ENCODE data around the gene MT1G.

MT1G gene

GRCh38 chr16:56620339-56620897 is 47.4 kb downstream of the MT1G start:
- no peak overlapping the region for H3K27ac Mint-ChIP-seq
- peaks cover 97% of the 10 kb centered on the region for H3K27me3 Mint-ChIP-seq (ENCODE audit: low read depth)
- TF ChIP-seq CTCF (IDR thresholded peaks at IDR 0.05; ENCODE audit: unreplicated experiment in 3 of 3): no peak
- no peak overlapping the region for H3K4me3 Mint-ChIP-seq
- H3K9me3 Mint-ChIP-seq: no peaks in the 10 kb centered on the region
- H3K36me3 Mint-ChIP-seq (ENCODE audit: low read depth): no peaks in the 10 kb centered on the region
- H3K4me1 Mint-ChIP-seq: peaks cover 5% of the 10 kb centered on the region

GRCh38 chr16:56618138-56618537 is 49.7 kb downstream of the MT1G start:
- Mint-ChIP-seq H3K4me3 (peak overlapping the region in 2 of 3 experiments; percentile 79 to 85), H3K4me1 (peaks cover 5% of the 10 kb centered on the region)

GRCh38 chr16:56617212-56618085 is 50.4 kb downstream of the MT1G start:
- peaks cover 5% of the 10 kb centered on the region for H3K4me1 Mint-ChIP-seq
- H3K4me3 Mint-ChIP-seq: peak overlapping the region; percentile 79 to 85 (median 85)
- no peaks in the 10 kb centered on the region for H3K9me3 Mint-ChIP-seq
- no peak overlapping the region for H3K27ac Mint-ChIP-seq
- H3K36me3 Mint-ChIP-seq (ENCODE audit: low read depth): no peaks in the 10 kb centered on the region
- no peak for TF ChIP-seq CTCF (IDR thresholded peaks at IDR 0.05; ENCODE audit: unreplicated experiment in 3 of 3)
- peaks cover 79% of the 10 kb centered on the region for H3K27me3 Mint-ChIP-seq (ENCODE audit: low read depth)

More at GRCh38 chr16:56618138-56618537, 49.7 kb downstream of the MT1G start:
- TF ChIP-seq CTCF (IDR thresholded peaks at IDR 0.05; ENCODE audit: unreplicated experiment in 3 of 3): no peak
- Mint-ChIP-seq H3K27me3 (ENCODE audit: low read depth) (peaks cover 86% of the 10 kb centered on the region), H3K36me3 (ENCODE audit: low read depth) (no peaks in the 10 kb centered on the region), H3K27ac (no peak overlapping the region), H3K9me3 (no peaks in the 10 kb centered on the region)

All from nephron (organoid).